HG02938 (cell line): ENCODE results near the gene EML1.

Source experiments
- ATAC-seq: cut with Tn5 transposase; IDR thresholded peaks from one replicate; pipeline ENCODE4 v1.9.1; 2021; ENCODE audit warnings: mild to moderate bottlenecking, moderate library complexity; ENCODE audit not compliant: unreplicated experiment

EML1 gene

DNA sequence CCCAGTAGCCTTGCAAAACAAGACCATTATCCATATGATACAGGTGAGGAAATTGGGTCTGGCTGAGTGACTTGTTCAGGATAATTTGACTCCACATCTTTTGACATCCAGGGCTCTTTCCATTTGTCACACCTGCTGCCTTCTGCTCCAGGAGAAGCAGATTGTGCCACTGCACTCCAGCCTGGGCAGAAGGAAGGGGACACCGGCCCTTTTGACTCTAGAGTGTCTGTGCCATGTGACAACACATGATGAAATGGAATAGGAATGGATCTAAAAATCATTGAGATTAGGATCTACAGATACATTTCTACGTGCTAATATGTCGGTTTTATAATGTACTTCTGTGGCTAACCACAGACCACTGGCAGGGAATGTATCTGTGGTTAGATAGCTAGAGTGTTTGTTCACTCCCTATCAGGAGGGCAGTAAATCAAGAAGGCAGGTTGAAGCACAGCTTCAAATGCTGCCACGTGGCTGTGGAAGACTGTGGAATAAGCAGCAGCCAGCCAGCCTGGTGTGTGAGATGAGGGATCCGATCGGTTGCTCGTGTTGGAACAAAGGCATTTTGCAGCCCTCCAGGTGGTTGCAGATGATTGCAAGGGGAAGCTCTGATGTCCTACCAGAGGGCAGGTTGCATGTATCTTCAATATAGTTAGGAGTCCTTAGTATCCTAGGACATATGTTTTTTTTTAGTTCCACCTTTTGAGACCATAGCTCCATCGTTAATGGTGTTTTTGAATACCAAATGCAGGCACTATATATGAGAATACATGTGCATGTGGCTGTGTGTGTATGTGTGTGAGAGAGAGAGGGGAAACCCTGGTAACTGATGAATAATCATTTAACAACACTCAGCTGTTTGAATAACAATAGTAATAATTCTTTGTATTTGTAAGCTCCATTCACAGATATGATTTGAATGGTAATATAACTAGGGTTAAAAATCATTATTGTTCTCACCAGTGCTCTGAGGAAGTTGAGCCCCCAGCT is 28.6 kb downstream of the EML1 start:
- no peak for ATAC-seq

DNA sequence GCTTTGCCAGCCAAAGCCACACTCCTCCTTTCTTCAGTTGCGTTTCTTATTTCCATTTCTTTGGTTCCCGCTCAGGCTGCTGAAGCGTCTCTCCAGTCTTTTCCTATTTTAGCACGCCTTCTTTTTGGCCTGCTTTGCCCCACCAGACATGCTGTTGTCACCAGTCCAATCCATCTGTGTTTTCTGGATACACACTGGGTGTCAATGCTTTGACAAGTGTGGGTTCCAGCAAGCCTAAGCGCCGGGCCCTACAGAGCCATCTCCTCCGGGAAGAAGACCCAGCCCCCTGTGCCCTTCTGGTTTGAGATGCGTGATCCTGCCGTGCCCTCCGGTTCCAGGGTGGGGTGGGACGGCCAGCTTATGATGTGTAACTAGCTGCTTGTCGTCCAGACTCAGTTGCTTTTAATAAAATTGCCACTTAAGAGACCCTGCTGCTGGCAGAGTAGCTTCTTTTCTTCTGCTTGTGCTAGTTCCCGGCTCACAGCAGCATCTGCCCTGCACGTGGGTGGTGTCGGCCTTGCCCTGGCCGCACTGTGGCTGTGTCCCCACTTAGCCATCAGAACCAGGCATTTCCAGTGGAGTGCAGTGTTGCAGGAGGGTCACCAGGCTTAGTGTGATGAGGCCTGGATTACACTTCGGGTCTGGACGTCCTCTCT is 29.7 kb downstream of the EML1 start:
- ATAC-seq = no peak

- ATAC-seq = no peak
Measured at GRCh38 chr14:99824776-99825175, 31.6 kb downstream of the EML1 start.

DNA sequence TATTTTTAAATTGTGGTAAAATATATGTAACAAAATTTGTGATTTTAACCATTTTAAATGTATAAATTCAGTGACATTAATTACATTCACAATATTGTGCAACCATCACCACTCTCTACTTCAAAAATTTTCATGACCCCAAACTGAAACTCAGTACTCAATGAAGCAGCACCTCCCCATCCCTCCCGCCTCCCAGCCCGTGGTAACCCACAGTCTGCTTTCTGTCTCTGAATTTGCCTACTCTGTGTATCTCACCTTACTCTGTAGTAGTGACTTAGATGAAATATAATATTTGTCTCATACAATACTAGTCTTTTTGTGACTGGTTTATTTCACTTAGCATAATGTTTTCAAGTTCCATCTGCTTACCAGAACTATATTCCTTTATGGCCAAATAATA is 36.2 kb downstream of the EML1 start:
- peak; percentile 61 for ATAC-seq

DNA sequence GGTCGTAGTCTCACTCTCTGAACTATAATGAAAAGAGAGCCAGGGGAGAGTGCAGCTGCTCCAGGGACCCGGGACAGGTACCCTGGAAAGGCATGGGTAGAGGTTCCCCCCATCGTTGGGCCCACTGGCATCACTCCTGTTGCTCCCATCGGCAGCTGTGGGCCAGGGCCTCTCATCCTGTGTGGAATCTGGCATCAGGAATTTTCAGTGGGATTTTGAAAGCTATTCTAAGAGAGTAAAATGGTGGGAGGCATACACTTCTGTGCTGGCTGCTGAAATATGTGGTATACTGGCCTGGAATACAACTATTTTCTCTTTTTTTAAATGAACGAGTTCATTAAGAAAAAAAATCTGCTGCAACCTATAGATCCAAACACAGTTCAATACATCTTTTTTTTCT is 38.1 kb downstream of the EML1 start:
- no peak for ATAC-seq

DNA sequence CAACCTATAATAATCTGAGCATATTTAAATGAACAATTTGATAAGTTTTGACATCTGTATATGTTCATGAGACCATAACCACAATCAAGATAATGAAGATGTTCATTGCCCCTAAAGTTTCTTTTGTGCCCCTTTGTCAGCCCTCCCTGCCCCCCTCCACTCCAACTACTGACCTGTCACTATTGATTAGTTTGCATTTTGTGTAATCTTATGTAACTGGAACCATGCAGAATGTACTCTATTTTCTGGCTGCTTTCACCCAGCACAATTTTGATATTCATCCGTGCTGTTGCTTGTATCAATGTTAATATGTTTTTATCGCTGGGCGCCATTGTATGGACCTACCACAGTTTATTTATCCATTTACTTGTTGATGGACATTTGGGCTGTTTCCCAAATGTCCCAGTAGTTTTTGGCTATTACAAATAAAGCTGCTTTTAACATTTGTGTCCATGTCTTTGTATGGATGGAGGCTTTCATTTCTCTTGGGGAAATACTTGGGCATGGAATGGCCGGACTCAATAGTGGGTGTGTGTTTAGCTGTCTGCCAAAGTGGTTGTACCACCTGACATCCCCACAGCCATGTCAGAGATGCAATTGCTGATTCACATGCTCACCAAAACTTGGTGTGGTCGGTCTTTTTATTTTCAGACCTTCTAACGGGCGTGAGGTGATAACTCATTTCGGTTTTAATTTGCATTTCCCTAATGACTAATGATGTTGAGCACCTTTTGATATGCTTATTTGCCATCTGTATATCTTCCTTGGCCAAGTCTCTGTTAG is 38.9 kb downstream of the EML1 start:
- ATAC-seq = no peak

- no peak for ATAC-seq
Measured at GRCh38 chr14:99837822-99838221, 44.6 kb downstream of the EML1 start.

- ATAC-seq = no peak
Measured at GRCh38 chr14:99838639-99839134, 45.5 kb downstream of the EML1 start.

DNA sequence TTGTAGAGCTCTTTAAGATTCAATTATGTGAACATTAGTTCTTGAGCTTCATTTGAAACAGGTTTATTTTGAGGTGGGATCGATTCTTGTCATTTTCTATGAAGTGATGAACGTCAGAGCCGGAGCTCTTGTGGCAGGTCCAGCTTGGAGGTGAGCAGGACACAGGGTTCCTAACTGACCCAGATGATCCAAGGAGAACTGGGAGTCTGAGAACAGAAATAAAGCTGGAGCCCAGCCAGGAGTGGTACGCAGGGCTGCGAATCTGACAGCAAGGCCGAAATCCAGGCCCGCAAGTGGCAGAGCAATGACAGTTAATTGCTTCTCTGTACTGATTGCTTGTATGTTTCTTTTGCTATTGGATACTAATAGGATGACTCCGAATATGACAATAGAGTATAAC is 46.5 kb downstream of the EML1 start:
- ATAC-seq = no peak

DNA sequence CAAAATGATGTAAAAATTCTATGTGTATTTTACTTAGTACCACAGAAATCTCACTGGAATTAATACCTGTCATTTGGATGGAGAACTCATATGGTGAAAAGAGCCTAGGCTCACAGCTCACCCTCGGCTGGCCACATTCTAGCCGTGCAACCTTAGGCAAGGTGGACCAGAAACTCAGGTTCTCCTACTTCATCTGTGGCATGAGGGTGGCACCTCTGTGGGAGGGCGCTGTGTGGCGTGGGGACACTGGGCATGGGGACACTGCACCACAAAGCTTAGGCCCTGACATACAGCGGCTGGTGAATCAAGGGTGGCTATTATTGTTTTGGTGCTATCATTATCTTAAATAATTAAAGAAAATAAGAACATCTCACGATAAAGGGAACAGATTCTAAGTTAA is 47.1 kb downstream of the EML1 start:
- ATAC-seq = no peak

DNA sequence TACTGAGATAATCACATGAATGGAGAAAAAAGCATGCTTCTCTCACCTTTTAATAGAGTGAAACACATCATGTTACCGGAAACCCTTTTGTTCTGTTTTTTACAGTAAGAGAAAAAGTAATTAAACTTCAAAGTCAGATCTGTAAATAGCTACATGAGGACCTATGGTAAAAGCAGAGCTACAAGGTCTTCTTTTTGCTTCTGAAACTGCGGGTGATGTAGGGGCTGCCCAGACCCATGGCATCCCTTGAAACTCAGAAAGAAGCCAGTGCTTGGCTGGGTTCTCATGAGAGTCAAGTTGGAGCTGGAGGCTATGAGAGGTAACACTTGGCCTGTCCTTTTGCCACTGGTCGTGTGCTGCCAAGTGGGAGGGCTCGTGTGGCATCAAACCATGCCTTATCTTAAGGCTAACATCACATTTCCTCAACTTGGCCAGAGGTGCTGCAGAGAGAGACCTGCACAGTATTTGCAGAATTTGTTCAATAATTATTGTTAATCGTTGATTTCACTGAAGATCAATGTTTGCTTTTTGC is 47.6 kb downstream of the EML1 start:
- no peak for ATAC-seq

- no peak for ATAC-seq
Measured at GRCh38 chr14:99841436-99842071, 48.3 kb downstream of the EML1 start.

- no peak for ATAC-seq
Measured at GRCh38 chr14:99842141-99842540, 48.9 kb downstream of the EML1 start.

- ATAC-seq = no peak
Measured at GRCh38 chr14:99846808-99847207, 53.6 kb downstream of the EML1 start.

GRCh38 chr14:99850709-99851108 is 57.5 kb downstream of the EML1 start:
- ATAC-seq = no peak

DNA sequence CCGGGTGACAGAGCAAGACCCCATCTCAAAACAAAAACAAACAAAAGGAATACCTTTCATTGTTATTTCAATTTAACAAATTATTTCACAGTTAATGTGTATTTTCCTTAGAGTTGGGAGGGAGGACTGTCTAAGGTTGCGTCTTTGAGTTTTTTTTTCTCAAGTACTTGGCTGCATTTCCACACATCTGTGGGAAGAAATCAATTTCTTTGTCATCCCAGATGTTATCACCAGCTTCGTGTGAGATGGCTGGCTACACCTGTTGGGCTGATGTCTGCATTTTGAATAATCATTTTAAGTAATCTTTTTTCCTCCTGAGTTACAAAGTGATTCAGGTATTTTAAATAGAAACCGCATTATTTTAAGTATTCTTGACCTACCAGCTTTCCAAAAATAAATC is 59.4 kb downstream of the EML1 start:
- no peak for ATAC-seq

GRCh38 chr14:99853206-99853605 is 60.0 kb downstream of the EML1 start:
- no peak for ATAC-seq

GRCh38 chr14:99854831-99855230 is 61.6 kb downstream of the EML1 start:
- no peak for ATAC-seq

- ATAC-seq = no peak
Measured at GRCh38 chr14:99855271-99855670, 62.1 kb downstream of the EML1 start.

DNA sequence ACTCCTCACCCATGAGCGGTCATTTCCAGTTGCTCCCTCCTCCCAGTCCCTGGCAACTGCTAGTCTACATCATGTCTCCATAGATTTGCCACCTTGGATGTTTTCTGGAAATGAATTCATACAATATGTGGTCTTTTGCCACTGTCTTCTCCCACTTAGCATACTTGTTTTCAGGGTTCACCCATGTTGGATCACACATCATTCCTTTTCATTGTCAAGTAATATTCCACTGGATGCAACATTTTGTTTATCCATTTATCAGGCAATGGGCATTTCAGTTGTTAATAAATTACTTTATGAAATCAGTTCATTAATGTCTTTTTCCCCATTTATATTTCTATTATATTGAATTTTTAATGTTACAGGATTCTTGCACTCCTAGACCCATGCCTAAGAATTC is 64.3 kb downstream of the EML1 start:
- no peak for ATAC-seq

DNA sequence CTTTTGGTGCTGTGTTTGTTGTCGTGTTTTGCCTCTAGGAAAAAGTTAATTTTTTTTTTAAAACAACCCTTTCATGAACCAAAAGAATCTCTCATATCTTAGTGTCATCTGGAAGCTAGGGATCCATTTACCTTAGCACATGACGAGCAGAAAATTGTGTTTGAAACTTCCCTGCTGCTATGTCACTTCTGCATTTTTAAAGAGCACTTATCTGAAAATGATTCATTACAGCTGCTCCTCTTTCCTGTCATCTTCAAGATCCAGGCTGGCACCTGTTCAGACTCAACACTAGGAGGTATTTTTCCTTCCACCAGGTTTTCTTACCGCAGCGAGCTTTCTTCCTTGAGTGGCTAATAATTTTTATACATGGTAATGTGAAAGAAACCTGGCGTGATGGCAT is 67.0 kb downstream of the EML1 start:
- no peak for ATAC-seq
